ENCODE measurements around the gene SYT1. TPM values are rescaled to one million over a fixed set of nuclear protein-coding genes. Genes with fewer than 3 reads are reported as not detected.
A peak's percentile ranks its signal among the peaks of the same experiment; 100 is the strongest.

The SYT1 gene
- total RNA-seq, 1 experiment from 2014 or later, result 44.9 TPM

GRCh38 chr12:78880078-78880477 is 15.5 kb downstream of the SYT1 start (continued):
- no peak for TF ChIP-seq RAD21 (IDR thresholded peaks at IDR 0.05; ENCODE audit: low read depth)
- no peak for TF ChIP-seq YY1 (IDR thresholded peaks at IDR 0.05; ENCODE audit: extremely low read depth, insufficient replicate concordance, low read depth, low read length)
- no peak for TF ChIP-seq ZFX (IDR thresholded peaks at IDR 0.05)
- no peak for TF ChIP-seq REST (IDR thresholded peaks at IDR 0.05; ENCODE audit: low read depth)
- peak; percentile 33; the same call in 1 of the 2 replicates for TF ChIP-seq FOSL1 (IDR thresholded peaks at IDR 0.05; ENCODE audit: low read depth)
- no peak for TF ChIP-seq EGR1 (IDR thresholded peaks at IDR 0.05; ENCODE audit: low read depth)

GRCh38 chr12:78881685-78882084 is 17.1 kb downstream of the SYT1 start:
- H3K9me2 ChIP-seq (ENCODE audit: insufficient read depth), result no peaks in the 10 kb centered on the region
- H3K4me1 ChIP-seq (ENCODE audit: control insufficient read depth in 1 of 2, insufficient read depth in 2 of 2, low read length in 2 of 2), result peaks cover 73 to 86% of the 10 kb centered on the region in 2 experiments
- TF ChIP-seq EZH2phosphoT487 (IDR thresholded peaks at IDR 0.05; ENCODE audit: borderline replicate concordance) (no peak), SIN3A (IDR thresholded peaks at IDR 0.05; ENCODE audit: low read depth) (no peak), TCF7L2 (IDR thresholded peaks at IDR 0.05; ENCODE audit: borderline replicate concordance, extremely low read depth, insufficient read depth, insufficient read length) (no peak), FOSL1 (IDR thresholded peaks at IDR 0.05; ENCODE audit: low read depth) (0 out of 2 replicates have a peak, but pooled peaks have one; percentile 24), SP1 (IDR thresholded peaks at IDR 0.05; ENCODE audit: low read depth) (no peak), ZFX (IDR thresholded peaks at IDR 0.05) (no peak), REST (IDR thresholded peaks at IDR 0.05; ENCODE audit: low read depth) (no peak), MAX (IDR thresholded peaks at IDR 0.05) (no peak), ZBTB33 (IDR thresholded peaks at IDR 0.05; ENCODE audit: extremely low read depth, insufficient replicate concordance, low read length) (no peak)
- RAD21 ChIA-PET (ENCODE audit: low non-redundant PET in 1 of 2, low total read pairs in 2 of 2, uncharacterized antibody in 2 of 2, unreplicated experiment in 2 of 2), result no interaction called here
- H3K27me3 ChIP-seq (ENCODE audit: insufficient read depth, low read length), result no peaks in the 10 kb centered on the region
- intact Hi-C loops (cut with micrococcal nuclease), result no loop called here
- peak overlapping the region; percentile 46 for H3K4me2 ChIP-seq (ENCODE audit: low read length)
- DNase-seq (ENCODE audit: low read depth, low spot score) (no peak), ATAC-seq (no peak)
- H3K27ac ChIP-seq (ENCODE audit: low read depth, low read length), result peak overlapping the region; percentile 70
- peaks cover 60% of the 10 kb centered on the region for H3K79me2 ChIP-seq (ENCODE audit: insufficient read depth, low read length)
- no peaks in the 10 kb centered on the region for H3K36me3 ChIP-seq (ENCODE audit: control insufficient read depth in 1 of 2, insufficient read depth in 2 of 2, low read length in 2 of 2)
- H3K4me3 ChIP-seq (replicated peaks in 1 of 2; ENCODE audit: low read depth in 1 of 2, low read length in 2 of 2), result no peak overlapping the region
- CTCF ChIA-PET, result no interaction called here
- no peaks in the 10 kb centered on the region for H3K9me3 ChIP-seq (ENCODE audit: control insufficient read depth in 1 of 2, insufficient read depth in 1 of 2, low read depth in 1 of 2, low read length in 2 of 2)
- no peaks in the 10 kb centered on the region for H4K20me1 ChIP-seq (ENCODE audit: insufficient read depth)
- no TSS peak for BruUV-seq (replicated peaks)
- peak overlapping the region; percentile 0 for H2AFZ ChIP-seq (ENCODE audit: low read depth, low read length, poor library complexity, severe bottlenecking)
- H3K9ac ChIP-seq (ENCODE audit: low read length), result peak overlapping the region; percentile 6; the same call in 1 of the 2 replicates
- POLR2A ChIA-PET, result interaction anchor here (1.0 to 2.1 kb wide), 2 partner anchors 18 to 47 kb away, joined by 3 to 8 read pairs; no protein-coding TSS in a partner anchor

Measured in HCT116 (cell line).